ENCODE results near the gene MUC2. TPM values are rescaled to one million over a fixed set of nuclear protein-coding genes. Genes with fewer than 3 reads are reported as not detected.

Gene MUC2
- total RNA-seq (2021) = not detected in 2 replicates
- Bru-seq, nascent RNA = not detected
- BruChase-seq, experiment 1, labeled RNA remaining after a 2-hour chase = not detected
- BruChase-seq, experiment 2, labeled RNA remaining after a 6-hour chase = not detected
- long read RNA-seq = 0 reads

- no peak for TF ChIP-seq EZH2 (IDR thresholded peaks at IDR 0.05; ENCODE audit: borderline replicate concordance, low read depth, low read length, poor library complexity, severe bottlenecking)
- Histone ChIP-seq H3K27me3 (replicated peaks; ENCODE audit: insufficient read depth, low read depth, low read length, poor library complexity) (no peaks in the 10 kb centered on the region), H3K4me1 (ENCODE audit: insufficient read depth, low read length, poor library complexity, severe bottlenecking) (no peaks in the 10 kb centered on the region), H3K9me3 (ENCODE audit: low read depth, low read length, poor library complexity, severe bottlenecking) (no peaks in the 10 kb centered on the region), H3K27ac (ENCODE audit: low read depth, low read length, poor library complexity, severe bottlenecking) (no peak within 1 kb of the TSS), H3K36me3 (ENCODE audit: insufficient read depth, low read length, poor library complexity, severe bottlenecking) (no peaks in the 10 kb centered on the region), H3K4me3 (ENCODE audit: low read depth, low read length, poor library complexity, severe bottlenecking) (no peak within 1 kb of the TSS)
- intact Hi-C loops (cut with micrococcal nuclease; ENCODE audit: unreplicated experiment) = no loop called here
- no peak for DNase-seq (ENCODE audit: low spot score)
- POLR2A ChIA-PET (ENCODE audit: low non-redundant PET) = no interaction called here
- CTCF ChIA-PET = no interaction called here
- no TSS peak for BruUV-seq (replicated peaks)
Observed at GRCh38 chr11:1074244-1075221, at the start of gene MUC2. MUC2 (plus strand) TSS chr11:1074874.

GRCh38 chr11:1025410-1026162, 49.1 kb upstream of the MUC2 start:
- TF ChIP-seq CTCF (conservative IDR thresholded peaks at IDR 0.05; ENCODE audit: low read depth, low read length) (no peak), EZH2 (IDR thresholded peaks at IDR 0.05; ENCODE audit: borderline replicate concordance, low read depth, low read length, poor library complexity, severe bottlenecking) (no peak)
- intact Hi-C loops (cut with micrococcal nuclease; ENCODE audit: unreplicated experiment) = no loop called here
- no TSS peak for BruUV-seq (replicated peaks)
- ChIA-PET POLR2A (ENCODE audit: low non-redundant PET) (no interaction called here), CTCF (no interaction called here)
- Histone ChIP-seq H3K27ac (ENCODE audit: low read depth, low read length, poor library complexity, severe bottlenecking) (no peak overlapping the region), H3K27me3 (replicated peaks; ENCODE audit: insufficient read depth, low read depth, low read length, poor library complexity) (no peaks in the 10 kb centered on the region), H3K36me3 (ENCODE audit: insufficient read depth, low read length, poor library complexity, severe bottlenecking) (no peaks in the 10 kb centered on the region), H3K9me3 (ENCODE audit: low read depth, low read length, poor library complexity, severe bottlenecking) (no peaks in the 10 kb centered on the region), H3K4me3 (ENCODE audit: low read depth, low read length, poor library complexity, severe bottlenecking) (no peak overlapping the region), H3K4me1 (ENCODE audit: insufficient read depth, low read length, poor library complexity, severe bottlenecking) (no peaks in the 10 kb centered on the region)
- no peak for DNase-seq (ENCODE audit: low spot score)

- Histone ChIP-seq H3K27ac (ENCODE audit: low read depth, low read length, poor library complexity, severe bottlenecking) (no peak overlapping the region), H3K9me3 (ENCODE audit: low read depth, low read length, poor library complexity, severe bottlenecking) (no peaks in the 10 kb centered on the region), H3K27me3 (replicated peaks; ENCODE audit: insufficient read depth, low read depth, low read length, poor library complexity) (no peaks in the 10 kb centered on the region), H3K36me3 (ENCODE audit: insufficient read depth, low read length, poor library complexity, severe bottlenecking) (no peaks in the 10 kb centered on the region), H3K4me3 (ENCODE audit: low read depth, low read length, poor library complexity, severe bottlenecking) (no peak overlapping the region), H3K4me1 (ENCODE audit: insufficient read depth, low read length, poor library complexity, severe bottlenecking) (no peaks in the 10 kb centered on the region)
- intact Hi-C loops (cut with micrococcal nuclease; ENCODE audit: unreplicated experiment) = no loop called here
- TF ChIP-seq CTCF (conservative IDR thresholded peaks at IDR 0.05; ENCODE audit: low read depth, low read length) (no peak), EZH2 (IDR thresholded peaks at IDR 0.05; ENCODE audit: borderline replicate concordance, low read depth, low read length, poor library complexity, severe bottlenecking) (no peak)
- CTCF ChIA-PET = no interaction called here
- no TSS peak for BruUV-seq (replicated peaks)
- POLR2A ChIA-PET (ENCODE audit: low non-redundant PET) = no interaction called here
- no peak for DNase-seq (ENCODE audit: low spot score)
Observed at GRCh38 chr11:1026163-1026450, 48.6 kb upstream of the MUC2 start.
